CD8-positive, alpha-beta memory T cell (primary cell): ENCODE measurements around the gene SCFD2. TPM values are rescaled to one million over a fixed set of nuclear protein-coding genes. Genes with fewer than 3 reads are reported as not detected.
A peak's percentile ranks its signal among the peaks of the same experiment; 100 is the strongest.

Experiments
- CTCF ChIA-PET: fragments of 350-600 bp; sonication (Branson Sonifier 250); formaldehyde crosslinking; loops from one replicate; lab custom pipeline; 2021; ENCODE audit warnings: antibody characterized with exemption; lab: Charles Lee
- POLR2A ChIA-PET: fragments of 350-600 bp; sonication (Branson Sonifier 250); formaldehyde crosslinking; loops from one replicate; lab custom pipeline; 2021; ENCODE audit warnings: antibody characterized with exemption; lab: Charles Lee
- DNase-seq, 5 donors: peaks; one replicate each; pipeline versions ENCODE4 v3.0.0 to v3.0.0-alpha.2; 2020 to 2022; ENCODE audit warnings: mixed read lengths in 1 of 5
- H3K27ac ChIP-seq: one replicate; pipeline ENCODE4 v1.7.0; 2013; ENCODE audit warnings: low read depth, mild to moderate bottlenecking, low read length, moderate library complexity
- H3K27me3 ChIP-seq: 2 replicates; pipeline ENCODE4 v1.7.0; 2013; ENCODE audit warnings: low read length, mild to moderate bottlenecking; ENCODE audit not compliant: insufficient read depth, poor library complexity, severe bottlenecking
- H3K36me3 ChIP-seq: 2 replicates; pipeline ENCODE4 v1.7.0; 2013; ENCODE audit warnings: mild to moderate bottlenecking, low read length, moderate library complexity; ENCODE audit not compliant: insufficient read depth
- H3K4me1 ChIP-seq: 2 replicates; pipeline ENCODE4 v1.7.0; 2013; ENCODE audit warnings: mild to moderate bottlenecking, low read length, moderate library complexity; ENCODE audit not compliant: insufficient read depth
- H3K4me3 ChIP-seq: 2 replicates; pipeline ENCODE4 v1.7.0; 2013; ENCODE audit warnings: mild to moderate bottlenecking, low read length
- H3K9me3 ChIP-seq: 2 replicates; pipeline ENCODE4 v1.7.0; 2013; ENCODE audit warnings: mild to moderate bottlenecking, low read length
- H3K27ac Mint-ChIP-seq, 8 donors: one replicate each; pipeline ENCODE4 v1.8.0; 2020 to 2021; ENCODE audit warnings: mixed read lengths in 8 of 8, mild to moderate bottlenecking in 6 of 8, inconsistent platforms in 3 of 8, moderate library complexity in 3 of 8
- H3K27me3 Mint-ChIP-seq, 2 donors: one replicate each; pipeline ENCODE4 v1.8.0; 2020 to 2021; ENCODE audit warnings: mixed read lengths in 2 of 2, mild to moderate bottlenecking in 1 of 2, moderate library complexity in 1 of 2
- H3K36me3 Mint-ChIP-seq, 3 donors: one replicate each; pipeline ENCODE4 v1.8.0; 2020 to 2021; ENCODE audit warnings: mixed read lengths in 3 of 3, inconsistent platforms in 1 of 3, mild to moderate bottlenecking in 1 of 3
- H3K4me1 Mint-ChIP-seq, 3 donors: one replicate each; pipeline ENCODE4 v1.8.0; 2020 to 2021; ENCODE audit warnings: mixed read lengths in 3 of 3, inconsistent platforms in 1 of 3, mild to moderate bottlenecking in 1 of 3
- H3K4me3 Mint-ChIP-seq, 7 donors: one replicate each; pipeline ENCODE4 v1.8.0; 2020 to 2021; ENCODE audit warnings: mixed read lengths in 7 of 7, mild to moderate bottlenecking in 6 of 7, moderate library complexity in 4 of 7, inconsistent platforms in 2 of 7
- H3K9me3 Mint-ChIP-seq, 5 donors: one replicate each; pipeline ENCODE4 v1.8.0; 2020 to 2022; ENCODE audit warnings: mixed read lengths in 5 of 5, mild to moderate bottlenecking in 3 of 5, moderate library complexity in 2 of 5, inconsistent platforms in 1 of 5
- polyA plus RNA-seq: library from polyadenylated mRNA; unstranded; fragments of 300-500 nt; fragmentation: Illumina TruSeq; gene quantifications from one replicate; pipeline ENCODE4 v1.2.3, GENCODE V29; 2021
- total RNA-seq, 2 experiments: library from RNA; stranded (reverse); gene quantifications; one replicate each; pipeline ENCODE4 v1.2.3, GENCODE V29; 2021

Gene SCFD2
- total and polyA plus RNA-seq, 3 experiments from 2014 or later = 18.1 to 29.1 (median 25.7) TPM

DNA sequence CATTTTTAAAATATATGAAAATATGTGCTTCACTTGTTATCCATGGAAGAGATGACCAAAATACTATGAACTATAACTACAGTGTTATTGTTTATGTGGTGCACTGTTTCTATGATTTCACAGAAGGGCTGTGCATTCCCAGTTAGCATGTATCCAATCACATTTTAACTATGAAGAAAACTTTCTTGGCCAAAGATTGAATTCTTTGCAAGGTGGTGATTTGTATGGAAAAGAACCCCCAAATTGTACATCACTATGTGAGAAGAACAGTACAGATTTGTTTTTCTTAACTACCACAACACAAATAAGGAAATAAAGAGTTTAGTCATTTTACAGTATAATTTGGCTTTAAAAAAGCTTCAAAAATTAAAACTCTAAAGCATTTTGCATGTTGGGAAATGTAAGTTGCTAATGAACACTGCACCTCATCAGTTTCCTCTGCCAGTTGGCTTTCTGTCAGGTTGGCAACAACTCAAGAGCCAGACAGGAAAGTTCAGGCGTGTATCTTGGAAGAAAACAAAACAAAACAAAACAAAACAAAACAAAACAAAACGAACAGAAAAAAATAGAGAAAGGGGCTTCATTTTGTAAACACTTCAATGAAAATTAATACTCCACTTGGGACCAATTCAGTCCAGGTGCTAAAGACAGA, 237.0 kb downstream of the SCFD2 start:
- H3K27me3 ChIP-seq = no peaks in the 10 kb centered on the region
- H3K36me3 ChIP-seq = no peaks in the 10 kb centered on the region
- DNase-seq = no peak
- peaks cover 2 to 21% (median 17%) of the 10 kb centered on the region in 3 donors for H3K36me3 Mint-ChIP-seq
- no peak overlapping the region for H3K4me3 Mint-ChIP-seq
- no peaks in the 10 kb centered on the region for H3K4me1 ChIP-seq
- no peaks in the 10 kb centered on the region for H3K9me3 ChIP-seq
- no peaks in the 10 kb centered on the region for H3K4me1 Mint-ChIP-seq
- ChIA-PET POLR2A (no interaction called here), CTCF (no interaction called here)
- H3K9me3 Mint-ChIP-seq = peaks cover 0 to under 1% (median 0%) of the 10 kb centered on the region in 5 donors
- no peak overlapping the region for H3K4me3 ChIP-seq
- no peak overlapping the region for H3K27ac ChIP-seq
- H3K27me3 Mint-ChIP-seq = no peaks in the 10 kb centered on the region
- no peak overlapping the region for H3K27ac Mint-ChIP-seq

DNA sequence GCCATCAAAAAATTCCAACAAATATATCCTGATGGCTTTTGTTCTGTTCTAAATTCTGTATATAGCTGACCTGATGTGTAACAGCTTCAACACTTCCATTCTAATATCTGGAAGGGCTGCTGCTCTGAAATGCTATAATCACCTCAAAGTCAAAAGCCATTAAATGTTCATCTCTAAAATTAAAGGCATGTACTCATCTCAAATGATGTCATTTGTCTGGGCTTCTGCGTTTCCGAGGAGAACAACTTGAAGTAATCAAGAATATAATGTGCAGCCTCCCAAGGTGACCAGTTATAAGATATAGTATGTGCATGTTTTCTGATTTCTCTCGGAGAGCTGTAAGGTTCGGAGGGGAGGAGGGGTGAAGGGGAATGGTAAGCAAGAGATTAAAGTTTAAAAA, 237.6 kb downstream of the SCFD2 start:
- H3K27me3 Mint-ChIP-seq = no peaks in the 10 kb centered on the region
- CTCF ChIA-PET = no interaction called here
- no peaks in the 10 kb centered on the region for H3K27me3 ChIP-seq
- no peaks in the 10 kb centered on the region for H3K9me3 ChIP-seq
- no peaks in the 10 kb centered on the region for H3K4me1 Mint-ChIP-seq
- no peaks in the 10 kb centered on the region for H3K4me1 ChIP-seq
- H3K4me3 ChIP-seq = no peak overlapping the region
- H3K36me3 ChIP-seq = no peaks in the 10 kb centered on the region
- no peak overlapping the region for H3K27ac ChIP-seq
- H3K27ac Mint-ChIP-seq = no peak overlapping the region
- DNase-seq = no peak
- POLR2A ChIA-PET = no interaction called here
- no peak overlapping the region for H3K4me3 Mint-ChIP-seq
- H3K36me3 Mint-ChIP-seq = peaks cover 2 to 18% (median 15%) of the 10 kb centered on the region in 3 donors
- H3K9me3 Mint-ChIP-seq = no peaks in the 10 kb centered on the region

DNA sequence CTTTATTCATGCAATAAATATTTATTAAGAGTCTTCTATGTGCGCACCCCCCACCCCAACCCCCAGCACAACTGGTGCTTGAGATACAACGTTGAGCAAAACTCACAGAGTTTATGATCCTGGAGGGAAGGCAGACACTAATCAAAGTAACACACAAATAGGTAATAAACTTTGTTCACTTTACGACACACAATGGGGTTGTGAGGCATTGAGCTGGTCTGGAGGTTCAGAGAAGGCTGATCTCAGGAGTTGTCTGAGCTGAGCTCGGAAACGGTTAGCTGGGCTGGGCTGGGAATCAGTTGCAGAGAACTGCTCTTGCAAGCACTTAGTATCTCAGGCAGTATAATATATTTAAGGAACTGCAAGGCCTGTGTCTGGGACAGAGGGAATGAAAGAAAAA, 238.5 kb downstream of the SCFD2 start:
- Mint-ChIP-seq H3K36me3 (peaks cover 0 to 15% (median 14%) of the 10 kb centered on the region in 3 donors), H3K4me3 (no peak overlapping the region), H3K9me3 (no peaks in the 10 kb centered on the region), H3K4me1 (no peaks in the 10 kb centered on the region), H3K27me3 (no peaks in the 10 kb centered on the region), H3K27ac (peak overlapping the region in 1 of 8 donors; percentile 66)
- POLR2A ChIA-PET = no interaction called here
- Histone ChIP-seq H3K36me3 (no peaks in the 10 kb centered on the region), H3K4me3 (no peak overlapping the region), H3K4me1 (no peaks in the 10 kb centered on the region), H3K27me3 (no peaks in the 10 kb centered on the region), H3K9me3 (no peaks in the 10 kb centered on the region), H3K27ac (no peak overlapping the region)
- CTCF ChIA-PET = no interaction called here
- no peak for DNase-seq

GRCh38 chr4:53126099-53126498, 239.8 kb downstream of the SCFD2 start:
- Histone ChIP-seq H3K36me3 (no peaks in the 10 kb centered on the region), H3K9me3 (no peaks in the 10 kb centered on the region), H3K4me3 (no peak overlapping the region), H3K4me1 (no peaks in the 10 kb centered on the region), H3K27ac (no peak overlapping the region), H3K27me3 (no peaks in the 10 kb centered on the region)
- Mint-ChIP-seq H3K27me3 (no peaks in the 10 kb centered on the region), H3K36me3 (peaks cover 0 to 15% (median 13%) of the 10 kb centered on the region in 3 donors), H3K9me3 (no peaks in the 10 kb centered on the region), H3K27ac (no peak overlapping the region), H3K4me3 (no peak overlapping the region), H3K4me1 (no peaks in the 10 kb centered on the region)
- DNase-seq = no peak
- POLR2A ChIA-PET = no interaction called here
- CTCF ChIA-PET = no interaction called here

DNA sequence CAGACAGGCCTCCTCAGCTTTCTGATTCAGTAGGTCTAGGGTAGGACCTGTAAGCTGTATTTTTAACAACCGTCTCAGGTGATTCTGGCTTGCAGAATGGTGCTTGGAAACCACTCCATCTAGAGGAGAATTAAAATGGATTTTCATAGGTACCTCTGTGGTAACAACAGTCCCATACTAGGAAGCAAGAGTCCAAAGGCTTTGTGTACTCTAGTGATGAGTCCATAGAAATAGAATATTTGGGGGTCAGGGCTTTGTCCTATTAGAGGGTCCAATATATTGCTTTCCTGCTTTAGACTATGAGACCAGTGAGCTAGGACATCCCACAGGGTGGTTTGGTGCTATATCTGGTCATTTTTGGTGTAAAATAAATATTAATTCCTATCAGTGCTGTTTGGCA, 242.0 kb downstream of the SCFD2 start:
- H3K9me3 Mint-ChIP-seq = no peaks in the 10 kb centered on the region
- CTCF ChIA-PET = interaction anchor here (0.6 kb wide), 1 partner anchor 458 kb away, joined by 3 read pairs; no protein-coding TSS in a partner anchor

GRCh38 chr4:53123171-53123570, 242.7 kb downstream of the SCFD2 start:
- Mint-ChIP-seq H3K27me3 (no peaks in the 10 kb centered on the region), H3K4me1 (peaks cover 4% of the 10 kb centered on the region in 3 donors), H3K27ac (no peak overlapping the region), H3K4me3 (no peak overlapping the region), H3K9me3 (no peaks in the 10 kb centered on the region), H3K36me3 (peaks cover 0 to 19% (median 13%) of the 10 kb centered on the region in 3 donors)
- no peaks in the 10 kb centered on the region for H3K4me1 ChIP-seq
- no peak for DNase-seq
- CTCF ChIA-PET = no interaction called here
- no peak overlapping the region for H3K27ac ChIP-seq
- H3K27me3 ChIP-seq = no peaks in the 10 kb centered on the region
- H3K9me3 ChIP-seq = no peaks in the 10 kb centered on the region
- POLR2A ChIA-PET = no interaction called here
- H3K4me3 ChIP-seq = no peak overlapping the region
- H3K36me3 ChIP-seq = no peaks in the 10 kb centered on the region

More for the DNA sequence above, 242.0 kb downstream of the SCFD2 start:
- DNase-seq = no peak
- no peaks in the 10 kb centered on the region for H3K4me1 ChIP-seq
- no peaks in the 10 kb centered on the region for H3K27me3 ChIP-seq
- POLR2A ChIA-PET = no interaction called here
- no peak overlapping the region for H3K27ac ChIP-seq
- Mint-ChIP-seq H3K27me3 (no peaks in the 10 kb centered on the region), H3K36me3 (peaks cover 0 to 18% (median 15%) of the 10 kb centered on the region in 3 donors), H3K4me1 (no peaks in the 10 kb centered on the region), H3K27ac (no peak overlapping the region), H3K4me3 (no peak overlapping the region)
- H3K9me3 ChIP-seq = no peaks in the 10 kb centered on the region
- no peak overlapping the region for H3K4me3 ChIP-seq
- no peaks in the 10 kb centered on the region for H3K36me3 ChIP-seq

DNA sequence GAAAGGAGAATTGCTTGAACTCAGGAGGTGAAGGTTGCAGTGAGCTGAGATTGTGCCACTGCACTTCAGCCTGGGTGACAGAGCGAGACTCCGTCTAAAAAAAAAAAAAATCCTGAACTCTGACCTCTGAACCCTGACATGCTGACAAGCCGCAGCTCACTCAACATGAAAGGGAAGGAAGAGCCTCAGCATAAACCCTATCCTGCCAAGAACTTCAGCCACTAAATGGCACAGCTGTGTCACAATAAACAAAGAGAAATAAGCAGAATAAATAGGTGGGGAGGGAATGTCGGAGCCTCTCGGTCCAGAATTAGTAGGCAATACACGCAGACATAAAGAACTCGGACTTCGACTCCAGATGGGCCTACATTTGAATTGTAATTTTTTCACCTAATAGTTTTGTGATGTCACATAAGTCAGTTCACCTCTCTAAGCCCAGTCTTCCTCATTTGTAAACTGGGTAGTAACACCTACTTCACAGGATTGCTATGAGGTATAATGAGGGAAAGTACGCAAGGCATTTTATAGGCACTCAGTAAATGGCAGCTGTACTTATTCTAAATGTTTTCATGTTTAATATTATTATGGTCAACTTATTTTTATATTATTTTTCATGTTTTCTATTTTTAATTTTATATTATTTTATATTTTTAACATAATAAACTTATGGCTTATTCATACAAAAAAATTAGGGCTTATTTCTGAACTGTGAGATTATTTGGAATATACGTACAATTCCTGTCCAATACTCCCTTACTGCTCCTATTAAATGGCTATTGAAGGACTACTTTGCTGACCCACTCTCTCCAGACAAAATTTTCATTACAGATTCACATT, 243.4 kb downstream of the SCFD2 start:
- Mint-ChIP-seq H3K9me3 (no peaks in the 10 kb centered on the region), H3K27me3 (no peaks in the 10 kb centered on the region), H3K4me1 (peaks cover 5 to 8% (median 7%) of the 10 kb centered on the region in 3 donors), H3K36me3 (peaks cover 0 to 20% (median 13%) of the 10 kb centered on the region in 3 donors), H3K27ac (no peak overlapping the region), H3K4me3 (no peak overlapping the region)
- ChIA-PET CTCF (interaction anchor here (0.6 kb wide), 1 partner anchor 36 kb away, joined by 3 read pairs; no protein-coding TSS in a partner anchor), POLR2A (no interaction called here)
- Histone ChIP-seq H3K9me3 (no peaks in the 10 kb centered on the region), H3K36me3 (no peaks in the 10 kb centered on the region), H3K4me1 (no peaks in the 10 kb centered on the region), H3K4me3 (no peak overlapping the region), H3K27ac (no peak overlapping the region), H3K27me3 (no peaks in the 10 kb centered on the region)
- DNase-seq = no peak

DNA sequence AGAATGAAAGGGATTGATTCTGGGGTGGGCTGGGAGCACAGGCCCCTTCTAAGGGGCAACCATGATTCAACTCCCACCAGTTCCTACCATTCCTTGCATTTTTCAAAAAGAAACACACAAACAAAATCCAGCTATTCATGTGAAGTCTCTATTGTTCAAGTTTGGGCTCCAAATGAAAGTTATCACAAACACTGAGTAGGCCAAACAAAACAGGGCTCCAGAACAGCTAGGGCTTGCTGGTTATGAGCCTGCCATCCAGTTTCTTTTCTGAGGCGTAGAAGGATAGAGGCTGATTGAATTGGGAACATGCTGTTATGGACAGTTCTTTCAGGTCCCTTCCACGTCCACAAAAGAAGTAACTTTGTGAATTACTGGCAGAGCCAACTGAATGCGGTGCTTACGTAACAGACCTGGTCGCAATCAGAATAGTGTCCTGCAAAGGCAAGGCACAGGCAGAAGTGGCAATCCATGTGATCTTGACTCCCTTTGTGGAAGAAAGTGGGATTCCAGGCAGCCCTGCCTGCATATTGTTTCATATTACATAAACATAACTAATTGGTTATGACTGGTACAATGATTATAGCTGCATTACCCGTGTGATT, 244.5 kb downstream of the SCFD2 start:
- Histone ChIP-seq H3K36me3 (no peaks in the 10 kb centered on the region), H3K27me3 (no peaks in the 10 kb centered on the region), H3K27ac (no peak overlapping the region), H3K4me1 (no peaks in the 10 kb centered on the region), H3K9me3 (no peaks in the 10 kb centered on the region), H3K4me3 (no peak overlapping the region)
- no peak for DNase-seq
- CTCF ChIA-PET = no interaction called here
- peaks cover 10 to 19% (median 17%) of the 10 kb centered on the region in 3 donors for H3K4me1 Mint-ChIP-seq
- H3K27ac Mint-ChIP-seq = peak overlapping the region in 1 of 8 donors; percentile 2
- no peak overlapping the region for H3K4me3 Mint-ChIP-seq
- H3K27me3 Mint-ChIP-seq = no peaks in the 10 kb centered on the region
- H3K9me3 Mint-ChIP-seq = no peaks in the 10 kb centered on the region
- POLR2A ChIA-PET = no interaction called here
- peaks cover 0 to 20% (median 11%) of the 10 kb centered on the region in 3 donors for H3K36me3 Mint-ChIP-seq
